ENCODE measurements around the gene FNBP1L.
A peak's percentile ranks its signal among the peaks of the same experiment; 100 is the strongest.
"Not testable (repeated sequence)": the region's sequence is repeated elsewhere in the genome, so short reads cannot be mapped to it uniquely, and the experiment has no call there.

Gene FNBP1L

DNA sequence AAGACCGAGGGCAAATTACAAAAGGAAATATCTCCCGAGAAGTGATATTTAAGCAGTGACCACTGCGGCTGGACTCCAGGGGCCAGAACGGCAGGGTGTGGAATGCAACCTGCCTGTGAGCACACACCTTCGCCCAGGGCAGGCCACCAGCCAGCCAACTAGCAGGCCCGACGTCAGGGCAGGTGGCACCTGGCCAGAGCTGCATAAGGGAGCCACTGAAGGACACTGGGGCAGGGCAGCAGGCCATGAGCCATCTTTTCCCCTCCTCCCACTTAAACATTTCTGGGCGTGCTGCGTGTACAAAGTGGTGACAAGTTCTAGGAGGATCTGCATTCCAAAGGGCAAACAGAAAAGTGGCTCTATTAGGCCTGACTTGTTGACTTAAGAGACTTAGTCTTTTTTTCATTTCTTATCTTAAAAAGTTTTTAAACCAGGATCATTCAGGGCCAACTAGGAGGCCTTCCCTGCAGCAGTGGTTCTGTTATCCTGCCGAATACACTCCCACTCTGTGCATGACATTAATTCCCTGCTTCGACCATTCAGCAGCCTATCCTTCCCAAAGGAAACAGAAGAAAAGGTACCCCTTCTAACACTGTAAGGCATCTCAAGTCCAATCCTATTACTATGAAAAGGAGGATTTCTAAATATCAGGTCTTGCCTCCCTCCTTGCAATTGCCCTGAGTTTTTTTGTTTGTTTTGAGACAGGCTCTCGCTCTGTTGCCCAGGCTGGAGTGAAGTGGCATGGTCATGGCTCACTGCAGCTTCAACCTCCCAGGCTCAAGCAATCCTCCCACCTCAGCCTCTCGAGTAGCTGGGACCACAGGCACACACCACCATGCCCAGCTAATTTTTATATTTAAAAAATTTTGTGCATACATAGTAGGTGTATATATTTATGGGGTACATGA lies 137.4 kb downstream of the FNBP1L start:
- DNase-seq (ENCODE audit: low read depth in 2 of 2) = peak; percentile 67 to 85
- TF ChIP-seq, protein P1, sequence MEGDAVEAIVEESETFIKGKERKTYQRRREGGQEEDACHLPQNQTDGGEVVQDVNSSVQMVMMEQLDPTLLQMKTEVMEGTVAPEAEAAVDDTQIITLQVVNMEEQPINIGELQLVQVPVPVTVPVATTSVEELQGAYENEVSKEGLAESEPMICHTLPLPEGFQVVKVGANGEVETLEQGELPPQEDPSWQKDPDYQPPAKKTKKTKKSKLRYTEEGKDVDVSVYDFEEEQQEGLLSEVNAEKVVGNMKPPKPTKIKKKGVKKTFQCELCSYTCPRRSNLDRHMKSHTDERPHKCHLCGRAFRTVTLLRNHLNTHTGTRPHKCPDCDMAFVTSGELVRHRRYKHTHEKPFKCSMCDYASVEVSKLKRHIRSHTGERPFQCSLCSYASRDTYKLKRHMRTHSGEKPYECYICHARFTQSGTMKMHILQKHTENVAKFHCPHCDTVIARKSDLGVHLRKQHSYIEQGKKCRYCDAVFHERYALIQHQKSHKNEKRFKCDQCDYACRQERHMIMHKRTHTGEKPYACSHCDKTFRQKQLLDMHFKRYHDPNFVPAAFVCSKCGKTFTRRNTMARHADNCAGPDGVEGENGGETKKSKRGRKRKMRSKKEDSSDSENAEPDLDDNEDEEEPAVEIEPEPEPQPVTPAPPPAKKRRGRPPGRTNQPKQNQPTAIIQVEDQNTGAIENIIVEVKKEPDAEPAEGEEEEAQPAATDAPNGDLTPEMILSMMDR (IDR thresholded peaks at IDR 0.05; ENCODE audit: low read depth, low read length) = no peak
- H3K4me3 ChIP-seq (replicated peaks in 1 of 2; ENCODE audit: low read depth in 2 of 2, low read length in 2 of 2) = no peak overlapping the region

DNA sequence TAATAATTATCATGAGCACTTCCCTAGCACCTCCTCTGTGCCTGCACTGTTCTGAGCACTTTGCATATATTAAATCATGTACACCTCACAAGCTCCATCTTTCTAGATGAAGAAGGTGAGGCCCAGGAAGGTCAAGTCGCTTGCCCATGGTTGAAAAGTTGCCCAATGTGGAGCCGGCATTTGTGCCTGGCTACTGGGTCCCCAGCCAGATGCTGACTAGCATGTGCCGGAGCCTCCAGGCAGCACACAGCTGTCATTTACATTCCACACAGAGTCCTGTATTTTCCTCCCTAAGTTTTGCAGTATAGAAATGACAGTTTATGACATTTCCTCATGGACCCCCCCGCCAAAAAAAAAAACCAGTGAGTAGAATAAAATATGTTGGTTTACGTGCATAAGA lies 139.4 kb downstream of the FNBP1L start:
- TF ChIP-seq, protein P1 (IDR thresholded peaks at IDR 0.05; ENCODE audit: low read depth, low read length) = no peak
- no peak for DNase-seq (ENCODE audit: low read depth in 2 of 2)
- H3K4me3 ChIP-seq (replicated peaks in 1 of 2; ENCODE audit: low read depth in 2 of 2, low read length in 2 of 2) = no peak overlapping the region

DNA sequence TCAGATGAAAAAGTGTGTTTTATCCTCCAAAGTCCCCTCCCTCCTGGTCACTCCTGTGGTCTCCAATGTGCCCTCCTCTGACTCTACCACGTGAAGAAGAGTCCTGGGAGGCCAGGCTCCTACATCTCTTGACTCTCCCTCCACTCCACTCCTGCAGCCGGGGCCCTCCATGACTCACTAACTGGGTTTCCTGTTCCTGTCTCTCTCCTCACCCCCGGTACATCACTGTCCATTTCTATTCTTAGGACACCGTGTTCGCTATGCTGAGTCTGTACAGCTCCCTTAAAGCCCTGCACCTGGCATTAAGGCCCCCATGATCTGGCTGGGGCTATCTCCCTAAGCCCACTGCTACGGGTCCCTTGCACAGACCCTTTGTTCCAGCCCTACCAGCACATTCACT lies 140.3 kb downstream of the FNBP1L start:
- TF ChIP-seq, protein P1 (IDR thresholded peaks at IDR 0.05; ENCODE audit: low read depth, low read length) = no peak
- no peak overlapping the region for H3K4me3 ChIP-seq (replicated peaks in 1 of 2; ENCODE audit: low read depth in 2 of 2, low read length in 2 of 2)
- DNase-seq (ENCODE audit: low read depth in 2 of 2) = peak; percentile 58 to 78

DNA sequence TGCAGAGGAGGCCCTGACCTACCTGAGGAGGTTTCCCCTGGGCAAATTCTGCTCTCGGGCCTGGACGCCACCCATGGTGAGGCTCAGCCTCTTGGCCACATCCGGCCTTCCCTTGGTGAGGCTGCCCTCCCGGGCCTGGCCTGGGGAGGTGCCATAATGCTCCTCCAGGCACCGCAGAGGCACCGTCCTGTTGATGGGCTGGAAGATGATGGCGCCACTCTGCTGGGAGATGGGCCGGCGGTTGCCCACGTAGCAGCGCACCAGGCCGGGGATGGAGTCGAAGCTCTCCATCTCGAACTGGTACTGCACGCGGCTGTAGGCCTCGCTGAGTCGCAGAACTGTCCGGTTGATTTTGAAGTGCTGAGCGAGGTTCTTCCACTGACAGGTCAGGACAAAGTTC lies 141.0 kb downstream of the FNBP1L start:
- TF ChIP-seq, protein P1 (IDR thresholded peaks at IDR 0.05; ENCODE audit: low read depth, low read length) = no peak
- no peak overlapping the region for H3K4me3 ChIP-seq (replicated peaks in 1 of 2; ENCODE audit: low read depth in 2 of 2, low read length in 2 of 2)
- no peak for DNase-seq (ENCODE audit: low read depth in 2 of 2)

DNA sequence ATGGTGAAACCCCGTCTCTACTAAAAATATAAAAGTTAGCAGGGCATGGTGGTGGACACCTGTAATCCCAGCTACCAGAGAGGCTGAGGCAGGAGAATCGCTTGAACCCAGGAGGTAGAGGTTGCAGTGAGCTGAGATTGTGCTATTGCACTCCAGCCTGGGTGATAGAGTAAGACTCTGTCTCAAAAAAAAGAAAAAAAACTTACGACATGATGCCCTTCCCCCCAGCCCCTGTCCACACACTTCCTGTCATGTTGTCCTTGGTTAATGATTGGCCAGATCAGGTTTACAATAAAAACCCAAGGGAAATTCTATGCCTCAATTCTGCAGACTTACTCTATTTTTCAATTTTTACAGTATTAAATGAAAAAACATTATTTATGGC lies 143.4 kb downstream of the FNBP1L start:
- DNase-seq (ENCODE audit: low read depth in 2 of 2); H3K4me3 ChIP-seq (replicated peaks in 1 of 2; ENCODE audit: low read depth in 2 of 2, low read length in 2 of 2): not testable (repeated sequence)

- TF ChIP-seq, protein P1 (IDR thresholded peaks at IDR 0.05; ENCODE audit: low read depth, low read length) = no peak
- no peak for DNase-seq (ENCODE audit: low read depth in 2 of 2)
- no peak overlapping the region for H3K4me3 ChIP-seq (replicated peaks in 1 of 2; ENCODE audit: low read depth in 2 of 2, low read length in 2 of 2)
These were observed 144.0 kb downstream of the FNBP1L start for GRCh38 chr1:93591676-93592550.

DNA sequence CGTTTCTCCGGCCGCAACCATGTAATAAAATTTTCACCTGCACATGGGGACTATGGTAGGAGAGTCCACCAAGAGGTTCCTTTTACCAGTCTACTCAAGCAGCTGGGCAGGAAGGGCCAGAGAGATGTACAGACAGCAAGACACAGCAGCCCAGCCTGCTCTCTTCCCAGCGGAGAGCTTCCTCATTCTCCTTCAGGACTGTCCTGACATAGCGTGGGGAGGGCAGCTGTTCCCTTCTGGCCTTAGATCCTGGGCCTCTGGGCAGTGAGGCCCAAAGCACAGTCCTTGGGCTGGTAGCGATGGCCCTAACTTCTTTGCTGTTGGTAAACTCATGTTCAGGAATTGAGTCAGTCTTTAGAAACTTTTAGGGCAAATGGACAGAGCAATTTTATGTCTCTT lies 144.6 kb downstream of the FNBP1L start:
- no peak overlapping the region for H3K4me3 ChIP-seq (replicated peaks in 1 of 2; ENCODE audit: low read depth in 2 of 2, low read length in 2 of 2)
- no peak for DNase-seq (ENCODE audit: low read depth in 2 of 2)
- TF ChIP-seq, protein P1 (IDR thresholded peaks at IDR 0.05; ENCODE audit: low read depth, low read length) = no peak
